ENCODE results near the gene ESPNL.
"Not testable (repeated sequence)": the region's sequence is repeated elsewhere in the genome, so short reads cannot be mapped to it uniquely, and the experiment has no call there.

DNA sequence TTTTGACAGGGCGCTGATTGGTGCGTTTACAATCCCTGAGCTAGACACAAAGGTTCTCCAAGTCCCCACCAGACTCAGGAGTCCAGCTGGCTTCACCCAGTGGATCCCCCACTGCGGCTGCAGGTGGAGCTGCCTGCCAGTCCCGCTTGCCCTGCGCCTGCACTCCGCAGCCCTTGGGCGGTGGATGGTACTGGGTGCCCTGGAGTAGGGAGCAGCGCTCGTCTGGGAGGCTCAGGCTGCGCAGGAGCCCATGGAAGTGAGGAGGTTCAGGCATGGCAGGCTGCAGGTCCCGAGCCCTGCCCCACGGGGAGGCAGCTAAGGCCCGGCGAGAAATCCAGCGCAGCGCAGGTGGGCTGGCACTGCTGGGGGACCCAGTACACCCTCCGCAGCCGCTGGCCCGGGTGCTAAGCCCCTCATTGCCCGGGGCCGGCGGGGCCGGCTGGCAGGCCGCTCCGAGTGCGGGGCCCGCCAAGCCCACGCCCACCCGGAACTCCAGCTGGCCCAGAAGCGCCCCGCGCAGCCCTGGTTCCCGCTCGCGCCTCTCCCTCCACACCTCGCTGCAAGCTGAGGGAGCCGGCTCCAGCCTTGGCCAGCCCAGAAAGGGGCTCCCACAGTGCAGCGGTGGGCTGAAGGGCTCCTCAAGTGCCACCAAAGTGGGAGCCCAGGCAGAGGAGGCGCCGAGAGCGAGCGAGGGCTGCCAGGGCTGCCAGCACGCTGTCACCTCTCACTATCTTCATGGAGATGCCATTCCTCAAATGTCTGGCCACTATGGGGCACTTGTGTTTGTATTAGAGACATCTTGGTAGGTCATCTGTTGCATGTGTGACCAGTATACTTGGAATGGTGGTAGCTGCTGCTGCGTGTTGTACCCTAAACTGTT is 42.2 kb upstream of the ESPNL start:
- TF ChIP-seq POLR2A (IDR thresholded peaks at IDR 0.05; ENCODE audit: extremely low read depth, insufficient read length), result not testable (repeated sequence)
- TF ChIP-seq, protein P1, sequence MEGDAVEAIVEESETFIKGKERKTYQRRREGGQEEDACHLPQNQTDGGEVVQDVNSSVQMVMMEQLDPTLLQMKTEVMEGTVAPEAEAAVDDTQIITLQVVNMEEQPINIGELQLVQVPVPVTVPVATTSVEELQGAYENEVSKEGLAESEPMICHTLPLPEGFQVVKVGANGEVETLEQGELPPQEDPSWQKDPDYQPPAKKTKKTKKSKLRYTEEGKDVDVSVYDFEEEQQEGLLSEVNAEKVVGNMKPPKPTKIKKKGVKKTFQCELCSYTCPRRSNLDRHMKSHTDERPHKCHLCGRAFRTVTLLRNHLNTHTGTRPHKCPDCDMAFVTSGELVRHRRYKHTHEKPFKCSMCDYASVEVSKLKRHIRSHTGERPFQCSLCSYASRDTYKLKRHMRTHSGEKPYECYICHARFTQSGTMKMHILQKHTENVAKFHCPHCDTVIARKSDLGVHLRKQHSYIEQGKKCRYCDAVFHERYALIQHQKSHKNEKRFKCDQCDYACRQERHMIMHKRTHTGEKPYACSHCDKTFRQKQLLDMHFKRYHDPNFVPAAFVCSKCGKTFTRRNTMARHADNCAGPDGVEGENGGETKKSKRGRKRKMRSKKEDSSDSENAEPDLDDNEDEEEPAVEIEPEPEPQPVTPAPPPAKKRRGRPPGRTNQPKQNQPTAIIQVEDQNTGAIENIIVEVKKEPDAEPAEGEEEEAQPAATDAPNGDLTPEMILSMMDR (IDR thresholded peaks at IDR 0.05; ENCODE audit: low read depth, low read length), result not testable (repeated sequence)
